NT2/D1 (cell line): ENCODE data around the gene ATF4.
A peak's percentile ranks its signal among the peaks of the same experiment; 100 is the strongest.

Experiments used
- DNase-seq: peaks from one replicate; pipeline ENCODE4 v3.0.0-alpha.2; 2011; ENCODE audit warnings: low read depth, low spot score
- H3K27me3 ChIP-seq: 2 replicates; pipeline ENCODE4 v1.6.0; 2011; ENCODE audit warnings: mild to moderate bottlenecking; ENCODE audit not compliant: insufficient read length, insufficient read depth
- H3K36me3 ChIP-seq: 2 replicates; pipeline ENCODE4 v1.6.1; 2011; ENCODE audit warnings: mild to moderate bottlenecking, low read length, mixed read lengths; ENCODE audit not compliant: insufficient read depth, insufficient read length
- H3K4me1 ChIP-seq: 2 replicates; pipeline ENCODE4 v1.5.1; 2011; ENCODE audit not compliant: insufficient read depth, insufficient read length
- H3K4me3 ChIP-seq: 2 replicates; pipeline ENCODE4 v1.5.1; 2011; ENCODE audit warnings: low read depth; ENCODE audit not compliant: insufficient read length
- H3K9ac ChIP-seq: 2 replicates; pipeline ENCODE4 v1.6.0; 2011; ENCODE audit warnings: low read depth; ENCODE audit not compliant: insufficient read length
- H3K9me3 ChIP-seq: 2 replicates; pipeline ENCODE4 v1.5.1; 2011; ENCODE audit warnings: mild to moderate bottlenecking, low read length; ENCODE audit not compliant: insufficient read depth
- SUZ12 ChIP-seq: IDR thresholded peaks from 2 replicates; pipeline ENCODE4 v1.6.1; 2011; ENCODE audit not compliant: insufficient read length, insufficient read depth; ENCODE audit errors: extremely low read depth
- YY1 ChIP-seq: IDR thresholded peaks from 2 replicates; pipeline ENCODE4 v1.6.1; 2011; ENCODE audit not compliant: insufficient read length, insufficient read depth
- ZNF274 ChIP-seq: IDR thresholded peaks from 2 replicates; pipeline ENCODE4 v1.6.1; 2011; ENCODE audit warnings: mild to moderate bottlenecking, low read depth, low read length

ATF4 gene

GRCh38 chr22:39490966-39491680 lies 29.2 kb upstream of the ATF4 start:
- Histone ChIP-seq H3K36me3 (peaks cover 18% of the 10 kb centered on the region), H3K4me3 (no peak overlapping the region), H3K9me3 (no peaks in the 10 kb centered on the region), H3K9ac (no peak overlapping the region), H3K4me1 (peaks cover 10% of the 10 kb centered on the region), H3K27me3 (no peaks in the 10 kb centered on the region)
- no peak for DNase-seq
- no peak for TF ChIP-seq SUZ12
- no peak for TF ChIP-seq YY1
- no peak for TF ChIP-seq ZNF274

GRCh38 chr22:39491696-39492095 lies 28.7 kb upstream of the ATF4 start:
- H3K9ac ChIP-seq, result no peak overlapping the region
- H3K27me3 ChIP-seq, result no peaks in the 10 kb centered on the region
- H3K36me3 ChIP-seq, result peaks cover 18% of the 10 kb centered on the region
- no peaks in the 10 kb centered on the region for H3K9me3 ChIP-seq
- DNase-seq, result no peak
- no peak overlapping the region for H3K4me3 ChIP-seq
- TF ChIP-seq YY1 (no peak), ZNF274 (no peak), SUZ12 (no peak)
- H3K4me1 ChIP-seq, result peaks cover 13% of the 10 kb centered on the region

- Histone ChIP-seq H3K4me1 (peaks cover 13% of the 10 kb centered on the region), H3K4me3 (no peak overlapping the region), H3K9me3 (no peaks in the 10 kb centered on the region), H3K27me3 (peaks cover under 1% of the 10 kb centered on the region), H3K36me3 (peaks cover 18% of the 10 kb centered on the region), H3K9ac (no peak overlapping the region)
- no peak for DNase-seq
- TF ChIP-seq ZNF274 (no peak), SUZ12 (no peak)
Observed at GRCh38 chr22:39492186-39492585, 28.2 kb upstream of the ATF4 start.

GRCh38 chr22:39493759-39494158 lies 26.6 kb upstream of the ATF4 start:
- Histone ChIP-seq H3K27me3 (peaks cover 10% of the 10 kb centered on the region), H3K9ac (no peak overlapping the region), H3K36me3 (peaks cover 6% of the 10 kb centered on the region), H3K4me1 (peaks cover 13% of the 10 kb centered on the region), H3K4me3 (no peak overlapping the region), H3K9me3 (no peaks in the 10 kb centered on the region)
- no peak for DNase-seq
- TF ChIP-seq SUZ12, result no peak

GRCh38 chr22:39494471-39495120 lies 25.8 kb upstream of the ATF4 start:
- peaks cover under 1% of the 10 kb centered on the region for H3K36me3 ChIP-seq
- no peak for TF ChIP-seq YY1
- no peak for TF ChIP-seq SUZ12
- no peak for TF ChIP-seq ZNF274
- DNase-seq, result no peak
- H3K9ac ChIP-seq, result no peak overlapping the region
- peaks cover 14% of the 10 kb centered on the region for H3K27me3 ChIP-seq
- H3K4me3 ChIP-seq, result no peak overlapping the region
- no peaks in the 10 kb centered on the region for H3K9me3 ChIP-seq
- peaks cover 9% of the 10 kb centered on the region for H3K4me1 ChIP-seq

- Histone ChIP-seq H3K4me1 (peaks cover 7% of the 10 kb centered on the region), H3K4me3 (no peak overlapping the region), H3K9ac (peak overlapping the region; percentile 70), H3K27me3 (peaks cover 17% of the 10 kb centered on the region), H3K9me3 (no peaks in the 10 kb centered on the region), H3K36me3 (no peaks in the 10 kb centered on the region)
- no peak for TF ChIP-seq SUZ12
- no peak for TF ChIP-seq YY1
- no peak for TF ChIP-seq ZNF274
- DNase-seq, result no peak
Observed at GRCh38 chr22:39496131-39496838, 24.1 kb upstream of the ATF4 start.

DNA sequence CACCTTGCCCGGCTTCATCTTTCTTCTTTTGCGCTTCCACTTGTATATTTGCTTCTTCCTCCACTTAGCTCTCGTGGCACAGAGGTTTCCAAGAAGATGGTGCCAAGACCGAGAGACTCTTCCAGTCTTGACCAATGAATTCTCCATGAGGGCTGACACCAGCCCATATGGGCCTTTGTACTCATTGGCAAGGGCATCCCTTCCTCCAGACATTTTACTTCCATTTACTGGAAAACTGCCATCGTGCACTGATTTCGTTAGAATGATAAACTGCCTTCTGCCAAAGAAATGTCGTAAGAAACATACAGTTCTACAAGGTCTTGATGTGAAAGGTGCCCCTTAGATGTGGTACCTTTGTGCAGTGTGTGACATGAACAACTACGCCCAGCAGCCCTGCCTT lies 22.9 kb upstream of the ATF4 start:
- Histone ChIP-seq H3K4me1 (peaks cover 7% of the 10 kb centered on the region), H3K9ac (no peak overlapping the region), H3K36me3 (no peaks in the 10 kb centered on the region), H3K9me3 (no peaks in the 10 kb centered on the region), H3K4me3 (no peak overlapping the region), H3K27me3 (peaks cover 17% of the 10 kb centered on the region)
- TF ChIP-seq YY1 (no peak), ZNF274 (no peak), SUZ12 (no peak)
- no peak for DNase-seq
